ENCODE data around the gene SOX1.

Gene SOX1

DNA sequence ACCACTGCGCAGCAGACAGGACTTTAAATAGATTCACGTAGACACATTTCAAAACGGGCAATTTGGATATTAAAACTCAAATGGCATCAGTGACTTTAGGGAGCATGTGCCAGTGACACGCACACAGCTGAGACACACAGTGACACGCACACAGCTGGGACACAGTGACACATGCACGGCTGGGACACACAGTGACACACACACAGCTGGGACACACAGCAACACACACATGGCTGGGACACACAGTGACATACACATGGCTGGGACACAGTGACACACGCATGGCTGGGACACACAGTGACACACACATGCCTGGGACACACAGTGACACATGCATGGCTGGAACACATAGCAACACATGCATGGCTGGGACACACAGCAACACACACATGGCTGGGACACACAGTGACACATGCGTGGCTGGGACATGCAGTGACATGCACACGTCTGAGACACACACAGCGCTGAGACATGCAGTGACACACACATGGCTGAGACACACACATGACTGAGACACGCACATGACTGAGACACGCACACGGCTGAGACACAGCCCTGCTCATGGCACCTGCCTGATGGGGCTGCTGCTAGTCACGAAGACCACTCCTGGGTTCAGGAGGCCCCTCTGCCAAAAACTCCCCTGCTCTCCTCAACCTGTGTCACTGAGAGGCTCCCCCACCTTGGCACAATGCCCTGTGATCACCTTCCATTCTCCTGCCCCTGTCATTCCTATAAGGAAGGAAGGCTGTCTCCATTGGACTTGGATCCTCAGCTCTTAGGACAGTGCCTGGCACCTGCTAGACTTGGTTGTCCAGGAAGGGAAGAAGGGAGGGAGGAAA, 52.5 kb downstream of the SOX1 start:
- no peaks in the 10 kb centered on the region for H3K9me3 ChIP-seq (ENCODE audit: control insufficient read depth in 1 of 2, low read length in 2 of 2)
- no peaks in the 10 kb centered on the region for H3K36me3 ChIP-seq (ENCODE audit: control insufficient read depth in 1 of 2, insufficient read depth in 2 of 2, low read length in 2 of 2)
- H3K4me1 ChIP-seq (ENCODE audit: control insufficient read depth in 1 of 2, insufficient read depth in 2 of 2, low read length in 2 of 2) = no peaks in the 10 kb centered on the region
- no peak overlapping the region for H3K4me3 ChIP-seq (ENCODE audit: low read depth in 1 of 2, low read length in 2 of 2)
- peaks cover 7% of the 10 kb centered on the region for H3K27me3 ChIP-seq (ENCODE audit: low read depth, low read length)
- no peak overlapping the region for H3K27ac ChIP-seq (ENCODE audit: low read length)

DNA sequence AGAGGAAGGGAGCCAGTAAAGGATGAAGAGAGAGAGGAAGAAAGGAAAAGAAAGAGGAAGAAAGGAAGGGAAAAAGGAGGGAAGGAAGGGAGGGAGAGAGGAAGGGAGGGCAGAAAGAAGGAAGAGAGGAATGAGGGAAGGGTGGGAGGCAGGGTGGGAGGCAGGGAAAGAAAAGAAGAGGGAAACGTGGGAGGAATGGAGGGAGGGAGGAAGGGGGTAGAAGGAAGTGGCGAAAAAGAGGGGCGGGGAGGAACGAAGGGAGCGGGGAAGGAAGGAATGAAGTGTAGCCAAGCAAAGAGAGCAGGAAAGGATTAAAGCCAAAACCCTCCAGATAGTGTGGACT, 53.1 kb downstream of the SOX1 start:
- Histone ChIP-seq H3K27ac (ENCODE audit: low read length) (no peak overlapping the region), H3K9me3 (ENCODE audit: control insufficient read depth in 1 of 2, low read length in 2 of 2) (no peaks in the 10 kb centered on the region), H3K4me1 (ENCODE audit: control insufficient read depth in 1 of 2, insufficient read depth in 2 of 2, low read length in 2 of 2) (no peaks in the 10 kb centered on the region), H3K4me3 (ENCODE audit: low read depth in 1 of 2, low read length in 2 of 2) (no peak overlapping the region), H3K36me3 (ENCODE audit: control insufficient read depth in 1 of 2, insufficient read depth in 2 of 2, low read length in 2 of 2) (no peaks in the 10 kb centered on the region), H3K27me3 (ENCODE audit: low read depth, low read length) (peaks cover 7% of the 10 kb centered on the region)
